Measurements from ENCODE around the gene AVP.

AVP gene

DNA sequence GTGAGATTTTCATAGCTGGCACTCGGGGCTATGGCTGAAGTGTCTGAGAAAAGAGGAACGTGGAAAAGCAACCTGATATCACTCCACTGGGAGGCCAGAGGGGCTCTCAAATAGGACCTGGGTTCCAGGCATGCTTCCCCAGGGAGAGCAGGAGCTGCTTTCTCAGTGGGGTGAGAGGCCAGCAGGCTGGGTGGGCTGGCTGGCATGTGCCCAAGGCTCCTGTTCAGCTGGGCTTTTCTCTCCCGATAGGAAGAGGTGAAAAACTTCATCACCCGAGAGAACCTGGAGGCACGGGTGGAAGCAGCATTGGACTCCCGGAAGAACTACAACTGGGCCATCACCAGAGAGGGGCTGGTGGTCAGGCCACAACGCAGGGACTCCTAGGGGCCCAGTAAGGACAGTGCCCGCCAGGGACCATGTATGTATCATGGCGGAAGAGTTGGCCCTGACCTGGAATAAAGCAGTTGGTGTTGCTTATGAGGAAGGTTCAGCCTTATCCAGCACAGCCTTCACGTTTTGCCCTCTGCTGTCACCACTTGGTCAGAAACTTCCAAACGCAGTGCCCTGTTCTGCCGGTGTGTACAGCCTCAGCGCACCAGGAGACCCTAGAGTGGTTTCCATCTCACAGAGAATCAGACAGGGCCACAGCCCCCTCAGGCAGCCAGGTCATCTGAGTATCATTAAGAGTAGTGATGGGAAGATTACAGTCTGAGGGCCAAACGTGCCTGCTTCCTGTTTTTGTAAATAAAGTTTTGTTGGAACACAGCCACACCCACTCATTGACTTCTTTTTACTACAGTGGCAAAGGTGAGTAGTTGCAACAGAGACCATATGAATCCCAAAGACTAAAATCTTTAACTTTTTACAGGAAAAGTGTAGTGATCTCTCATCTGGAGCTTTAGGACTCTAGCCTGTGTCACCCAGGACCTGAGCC, 36.8 kb downstream of the AVP start:
- DNase-seq (ENCODE audit: low read depth, low spot score), result no peak

DNA sequence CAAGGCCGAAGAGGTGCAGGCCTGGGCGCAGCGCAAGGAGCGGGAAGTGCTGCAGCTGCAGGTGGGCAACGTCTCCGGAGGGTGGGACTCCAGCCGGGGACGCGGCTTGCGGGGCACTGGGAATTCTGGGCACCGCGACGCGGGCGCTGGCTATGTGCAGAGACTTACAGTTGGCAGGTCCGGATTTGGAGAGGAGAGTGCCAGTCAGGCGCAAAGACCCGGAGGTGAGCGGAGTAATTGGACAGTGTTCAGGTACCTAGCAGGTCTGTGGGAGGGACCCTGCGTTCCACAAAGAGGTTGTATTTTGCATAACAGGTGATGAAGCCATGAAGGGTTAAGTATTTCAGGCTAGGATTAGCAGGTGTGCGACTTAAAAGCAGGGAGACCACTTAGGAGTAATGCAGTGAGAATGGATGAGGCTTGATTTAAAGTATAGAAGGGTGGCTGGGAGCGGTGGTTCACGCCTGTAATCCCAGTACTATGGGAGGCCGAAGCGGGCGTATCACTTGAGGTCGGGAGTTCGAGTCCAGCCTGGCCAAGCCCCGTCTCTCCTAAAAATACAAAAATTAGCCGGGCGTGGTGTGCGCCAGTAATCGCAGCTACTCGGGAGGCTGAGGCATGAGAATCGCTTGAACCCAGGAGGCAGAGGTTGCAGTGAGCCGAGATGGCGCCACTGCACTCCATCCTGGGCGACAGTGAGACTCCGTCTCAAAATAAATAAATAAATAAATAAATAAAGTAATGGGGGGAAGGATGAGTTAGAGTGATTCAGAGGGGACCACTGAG, 37.7 kb downstream of the AVP start:
- DNase-seq (ENCODE audit: low read depth, low spot score), result no peak

DNA sequence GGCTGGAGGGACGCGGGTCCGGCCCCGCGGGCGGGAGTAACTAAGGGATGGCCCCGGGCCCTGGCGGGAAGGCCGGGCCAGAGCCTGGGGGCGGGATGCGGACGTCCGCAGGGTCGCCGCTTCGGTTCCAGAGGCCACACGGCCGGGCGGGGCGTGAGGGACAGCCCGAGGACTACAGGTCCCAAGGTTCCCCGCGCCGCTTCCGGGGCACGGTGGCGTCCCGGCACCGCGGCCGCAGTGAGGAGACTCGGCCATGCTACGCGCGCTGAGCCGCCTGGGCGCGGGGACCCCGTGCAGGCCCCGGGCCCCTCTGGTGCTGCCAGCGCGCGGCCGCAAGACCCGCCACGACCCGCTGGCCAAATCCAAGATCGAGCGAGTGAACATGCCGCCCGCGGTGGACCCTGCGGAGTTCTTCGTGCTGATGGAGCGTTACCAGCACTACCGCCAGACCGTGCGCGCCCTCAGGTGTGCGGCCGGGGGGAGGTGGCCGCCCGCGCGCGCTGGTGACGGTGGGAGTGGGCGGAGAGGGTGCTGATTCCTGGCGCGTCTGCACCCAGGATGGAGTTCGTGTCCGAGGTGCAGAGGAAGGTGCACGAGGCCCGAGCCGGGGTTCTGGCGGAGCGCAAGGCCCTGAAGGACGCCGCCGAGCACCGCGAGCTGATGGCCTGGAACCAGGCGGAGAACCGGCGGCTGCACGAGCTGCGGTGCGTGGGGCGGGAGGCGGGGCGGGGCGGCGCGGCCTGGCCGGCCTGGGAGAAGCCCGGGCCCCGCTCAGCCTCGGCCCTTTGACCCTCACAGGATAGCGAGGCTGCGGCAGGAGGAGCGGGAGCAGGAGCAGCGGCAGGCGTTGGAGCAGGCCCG, 38.5 kb downstream of the AVP start, which contains the start of gene MRPS26:
TSS of gene MRPS26 (plus strand) at position 237 of the 861 bp plus-strand sequence. CDS start at position 254, 17 bp downstream.
- DNase-seq (ENCODE audit: low read depth, low spot score), result peak; percentile 59

DNA sequence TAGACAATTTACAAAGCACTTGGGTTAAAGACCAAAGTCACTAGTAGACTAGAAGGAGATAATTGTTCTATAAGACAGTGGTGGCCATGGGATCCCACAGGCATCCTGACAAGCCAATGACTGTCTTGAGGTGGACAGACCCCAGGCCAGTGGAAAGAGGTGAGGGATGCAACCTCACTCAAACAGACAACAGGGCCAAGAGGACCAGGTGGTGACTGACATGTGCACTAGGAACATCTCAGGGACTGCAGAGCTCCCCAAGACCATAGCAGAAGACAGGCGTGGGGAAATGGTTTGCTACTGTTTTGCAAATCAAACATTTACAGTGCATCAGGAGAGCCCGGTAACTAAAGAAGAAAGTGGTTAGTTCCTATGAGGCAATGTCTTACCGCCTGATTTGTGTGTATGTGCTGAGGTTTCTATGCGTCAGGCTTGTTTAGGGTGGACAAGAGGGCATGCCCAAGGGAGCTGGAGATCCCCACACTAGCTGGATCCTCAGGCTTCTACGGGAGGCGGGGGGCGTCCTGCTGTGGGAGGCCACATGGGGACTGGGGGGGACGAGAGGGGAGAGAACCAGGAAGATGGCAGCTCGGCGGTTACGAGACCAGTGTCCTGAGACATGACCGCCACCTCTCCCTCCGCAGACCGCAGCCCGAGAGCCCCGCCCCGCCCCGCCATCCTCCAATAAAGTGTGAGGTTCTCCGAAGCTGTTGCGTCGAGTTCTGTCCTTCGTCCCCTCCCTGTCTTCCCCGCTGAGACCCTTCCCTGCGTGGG, 39.3 kb downstream of the AVP start:
- no peak for DNase-seq (ENCODE audit: low read depth, low spot score)

DNA sequence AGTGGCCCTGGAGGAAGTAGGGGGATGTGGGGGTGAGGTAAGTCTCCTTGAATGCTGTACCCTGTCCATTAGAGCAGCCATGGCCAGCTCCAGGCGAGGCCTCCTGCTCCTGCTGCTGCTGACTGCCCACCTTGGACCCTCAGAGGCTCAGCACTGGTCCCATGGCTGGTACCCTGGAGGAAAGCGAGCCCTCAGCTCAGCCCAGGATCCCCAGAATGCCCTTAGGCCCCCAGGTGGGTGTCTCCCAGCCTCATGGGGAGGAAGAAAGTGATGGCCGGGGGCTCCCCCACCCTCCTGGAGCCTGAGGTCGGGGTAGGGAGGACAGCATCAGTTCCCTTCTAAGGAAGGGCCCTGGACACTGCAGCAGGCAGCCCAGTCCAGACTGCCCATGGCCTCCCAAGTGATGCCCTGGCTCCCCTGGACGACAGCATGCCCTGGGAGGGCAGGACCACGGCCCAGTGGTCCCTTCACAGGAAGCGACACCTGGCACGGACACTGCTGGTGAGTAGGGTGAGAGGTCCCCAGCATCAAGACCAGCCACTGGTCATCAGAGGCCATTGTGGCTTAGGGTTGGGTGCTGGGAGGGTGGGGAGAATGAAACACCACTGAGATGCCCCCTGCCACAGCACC, 40.1 kb downstream of the AVP start:
- DNase-seq (ENCODE audit: low read depth, low spot score), result no peak

DNA sequence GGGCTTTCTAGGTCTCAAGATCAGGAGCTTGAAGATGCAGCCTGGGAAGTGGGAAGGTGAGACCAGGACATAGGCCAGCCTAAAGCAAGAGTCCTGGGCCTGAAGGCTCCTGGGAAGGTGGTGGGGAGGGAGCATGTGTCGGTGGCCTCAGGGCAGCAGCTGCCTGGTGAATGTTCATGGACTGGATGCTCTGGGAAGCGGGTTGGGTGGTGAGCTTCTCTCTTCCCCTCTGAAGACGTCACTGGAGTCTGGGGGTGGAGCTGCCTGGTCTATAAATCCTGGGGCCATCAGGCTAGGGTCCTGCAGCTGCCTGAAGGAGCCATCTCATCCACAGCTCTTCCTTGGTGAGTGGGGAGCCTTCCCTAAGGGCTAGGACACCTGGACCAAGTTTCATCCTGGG, 41.2 kb downstream of the AVP start, which contains the start of gene GNRH2:
TSS of gene GNRH2 (plus strand) at position 301 of the 400 bp plus-strand sequence. CDS start 793 bp downstream, outside the sequence.
- no peak for DNase-seq (ENCODE audit: low read depth, low spot score)

DNA sequence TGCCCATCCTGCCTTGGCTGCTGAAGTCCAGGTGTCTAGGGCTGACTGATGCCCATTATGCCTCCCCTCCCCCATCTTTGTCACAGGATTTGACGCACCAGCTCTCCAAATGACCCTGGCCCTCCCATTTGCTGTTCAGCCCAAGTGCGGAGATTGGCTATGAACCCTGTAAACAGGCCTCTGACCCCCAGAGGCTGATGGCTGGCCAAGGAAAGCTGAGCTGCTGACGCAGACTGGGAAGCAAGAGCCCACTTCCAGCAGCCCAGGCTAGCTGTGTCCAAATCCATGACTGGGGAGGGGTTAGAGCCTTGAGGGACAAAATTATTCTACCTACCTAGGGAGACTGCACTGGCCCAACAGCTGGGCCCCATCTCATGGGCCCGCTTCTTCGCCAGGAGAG, 41.9 kb downstream of the AVP start:
- no peak for DNase-seq (ENCODE audit: low read depth, low spot score)

- no peak for DNase-seq (ENCODE audit: low read depth, low spot score)
Measured at GRCh38 chr20:3041854-3042409, 42.6 kb downstream of the AVP start.

GRCh38 chr20:3040086-3040485, 44.4 kb downstream of the AVP start:
- no peak for DNase-seq (ENCODE audit: low read depth, low spot score)

GRCh38 chr20:3039426-3039825, 45.1 kb downstream of the AVP start:
- no peak for DNase-seq (ENCODE audit: low read depth, low spot score)

DNA sequence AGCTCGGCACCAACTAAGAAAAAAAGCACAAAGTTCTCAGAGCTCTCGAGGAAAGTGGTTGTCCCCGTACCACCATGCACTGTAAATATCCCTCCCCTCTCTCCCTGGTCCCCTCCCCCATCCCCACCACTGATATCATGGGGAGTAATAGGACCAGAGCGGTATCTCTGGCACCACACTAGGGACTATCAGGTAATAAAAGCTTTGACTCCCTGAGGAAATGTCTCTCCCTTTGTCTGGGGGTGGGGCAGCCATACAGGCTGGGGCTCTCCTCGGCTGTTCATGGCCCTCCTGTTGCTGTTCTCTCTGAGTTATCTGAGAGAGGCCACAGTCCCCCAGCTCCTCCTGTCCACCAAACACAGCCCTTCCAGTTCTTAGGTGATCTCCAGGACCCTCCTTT, 46.1 kb downstream of the AVP start:
- DNase-seq (ENCODE audit: low read depth, low spot score), result no peak

DNA sequence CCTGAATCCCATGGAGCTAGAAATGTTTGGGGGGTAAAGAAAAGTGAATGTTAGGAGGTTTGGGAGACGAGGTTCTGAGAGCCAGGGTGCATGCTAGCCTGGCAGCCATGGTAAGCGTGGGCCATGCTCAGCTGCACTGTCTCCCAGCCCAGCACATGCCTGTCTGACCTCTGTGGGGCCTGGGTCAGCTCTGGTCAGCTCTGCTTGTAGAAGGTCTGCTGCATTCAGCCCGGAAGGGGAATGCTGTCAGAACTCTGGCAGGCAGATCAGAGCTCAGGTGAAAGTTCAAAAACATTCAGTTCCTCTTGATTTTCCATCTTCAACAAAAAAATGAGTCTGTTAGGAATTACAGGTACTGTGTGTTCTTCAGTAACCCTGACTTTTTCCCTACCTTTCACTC, 46.9 kb downstream of the AVP start:
- no peak for DNase-seq (ENCODE audit: low read depth, low spot score)

GRCh38 chr20:3032624-3033023, 51.9 kb downstream of the AVP start:
- no peak for DNase-seq (ENCODE audit: low read depth, low spot score)
